Neutrophil (primary cell): ENCODE data around the gene YWHAQ.
"Not testable (repeated sequence)": the region's sequence is repeated elsewhere in the genome, so short reads cannot be mapped to it uniquely, and the experiment has no call there.

Experiments
- H3K27ac ChIP-seq: fragments of 200-600 bp; sonication (generic); 2 replicates; pipeline ENCODE4 v1.5.1; 2016; ENCODE audit warnings: mild to moderate bottlenecking, moderate library complexity
- H3K27me3 ChIP-seq: fragments of 200-600 bp; sonication (generic); 2 replicates; pipeline ENCODE4 v1.6.0; 2016; ENCODE audit warnings: mild to moderate bottlenecking
- H3K36me3 ChIP-seq: fragments of 200-600 bp; sonication (generic); 2 replicates; pipeline ENCODE4 v1.5.1; 2017
- H3K4me1 ChIP-seq, 2 experiments: fragments of 200-600 bp in 1 of 2; sonication (generic) in 1 of 2; 1 replicate in 1 of 2; 2 replicates in 1 of 2; pipeline versions ENCODE4 v1.5.1 to v1.6.1; 2013 to 2016; ENCODE audit warnings: low read depth in 1 of 2, low read length in 1 of 2, mild to moderate bottlenecking in 1 of 2, moderate library complexity in 1 of 2; ENCODE audit not compliant: control insufficient read depth in 1 of 2, insufficient read depth in 1 of 2
- H3K4me3 ChIP-seq, 2 experiments: fragments of 200-600 bp in 1 of 2; sonication (generic) in 1 of 2; 1 replicate in 1 of 2; 2 replicates in 1 of 2; pipeline ENCODE4 v1.5.1; 2013 to 2016; ENCODE audit warnings: low read depth in 1 of 2, low read length in 1 of 2, mild to moderate bottlenecking in 1 of 2, moderate library complexity in 1 of 2
- H3K9me3 ChIP-seq: fragments of 200-600 bp; sonication (generic); 2 replicates; pipeline ENCODE4 v1.5.1; 2016
- TF ChIP-seq, protein P1 (sequence below): fragments of 200-600 bp; sonication (generic); IDR thresholded peaks from 2 replicates; pipeline ENCODE4 v1.5.1; 2016; ENCODE audit warnings: antibody characterized with exemption

YWHAQ gene

DNA sequence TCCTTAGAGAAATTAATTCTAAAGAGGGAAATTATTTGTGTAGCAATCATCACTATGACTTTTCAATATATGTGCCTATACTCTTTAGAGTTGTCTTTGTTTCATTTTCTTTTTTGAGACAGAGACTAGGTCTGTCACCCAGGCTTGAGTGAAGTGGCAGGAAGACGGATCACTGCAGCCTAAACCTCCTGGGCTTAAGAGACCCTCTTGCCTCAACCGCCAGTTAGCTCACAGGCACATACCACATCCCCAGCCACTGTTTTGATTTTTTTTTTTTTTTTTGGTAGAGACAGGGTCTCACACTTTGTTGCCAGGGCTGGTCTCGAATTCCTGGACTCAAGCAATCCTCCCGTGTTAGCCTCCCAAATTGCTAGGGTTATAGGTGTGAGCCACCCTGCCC lies 12.4 kb downstream of the YWHAQ start:
- no peaks in the 10 kb centered on the region for H3K36me3 ChIP-seq
- H3K4me3 ChIP-seq, result no peak overlapping the region
- H3K9me3 ChIP-seq, result no peaks in the 10 kb centered on the region
- no peaks in the 10 kb centered on the region for H3K4me1 ChIP-seq
- no peak overlapping the region for H3K27ac ChIP-seq
- H3K27me3 ChIP-seq, result no peaks in the 10 kb centered on the region
- TF ChIP-seq, protein P1, sequence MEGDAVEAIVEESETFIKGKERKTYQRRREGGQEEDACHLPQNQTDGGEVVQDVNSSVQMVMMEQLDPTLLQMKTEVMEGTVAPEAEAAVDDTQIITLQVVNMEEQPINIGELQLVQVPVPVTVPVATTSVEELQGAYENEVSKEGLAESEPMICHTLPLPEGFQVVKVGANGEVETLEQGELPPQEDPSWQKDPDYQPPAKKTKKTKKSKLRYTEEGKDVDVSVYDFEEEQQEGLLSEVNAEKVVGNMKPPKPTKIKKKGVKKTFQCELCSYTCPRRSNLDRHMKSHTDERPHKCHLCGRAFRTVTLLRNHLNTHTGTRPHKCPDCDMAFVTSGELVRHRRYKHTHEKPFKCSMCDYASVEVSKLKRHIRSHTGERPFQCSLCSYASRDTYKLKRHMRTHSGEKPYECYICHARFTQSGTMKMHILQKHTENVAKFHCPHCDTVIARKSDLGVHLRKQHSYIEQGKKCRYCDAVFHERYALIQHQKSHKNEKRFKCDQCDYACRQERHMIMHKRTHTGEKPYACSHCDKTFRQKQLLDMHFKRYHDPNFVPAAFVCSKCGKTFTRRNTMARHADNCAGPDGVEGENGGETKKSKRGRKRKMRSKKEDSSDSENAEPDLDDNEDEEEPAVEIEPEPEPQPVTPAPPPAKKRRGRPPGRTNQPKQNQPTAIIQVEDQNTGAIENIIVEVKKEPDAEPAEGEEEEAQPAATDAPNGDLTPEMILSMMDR, result no peak

DNA sequence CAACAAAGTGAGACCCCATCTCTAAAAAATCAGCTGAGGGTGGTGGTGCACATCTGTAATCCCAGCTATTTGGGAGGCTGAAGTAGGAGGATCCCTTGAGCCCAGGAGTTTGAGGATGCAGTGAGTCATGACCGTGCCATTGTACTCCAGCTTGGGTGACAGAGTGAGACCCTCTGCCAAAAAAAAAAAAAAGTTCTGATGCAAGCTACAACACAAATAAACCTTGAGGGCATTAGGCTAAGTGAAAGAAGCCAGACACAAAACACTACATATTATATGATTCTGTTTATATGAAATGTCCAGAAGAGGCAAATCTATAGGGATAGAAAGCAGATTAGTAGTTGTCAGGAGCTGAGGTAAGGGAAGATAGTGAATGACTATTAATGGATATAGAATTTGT lies 13.0 kb downstream of the YWHAQ start:
- Histone ChIP-seq H3K4me3 (no peak overlapping the region), H3K4me1 (no peaks in the 10 kb centered on the region), H3K9me3 (no peaks in the 10 kb centered on the region), H3K27me3 (no peaks in the 10 kb centered on the region), H3K27ac (no peak overlapping the region), H3K36me3 (no peaks in the 10 kb centered on the region)
- TF ChIP-seq, protein P1, result no peak

DNA sequence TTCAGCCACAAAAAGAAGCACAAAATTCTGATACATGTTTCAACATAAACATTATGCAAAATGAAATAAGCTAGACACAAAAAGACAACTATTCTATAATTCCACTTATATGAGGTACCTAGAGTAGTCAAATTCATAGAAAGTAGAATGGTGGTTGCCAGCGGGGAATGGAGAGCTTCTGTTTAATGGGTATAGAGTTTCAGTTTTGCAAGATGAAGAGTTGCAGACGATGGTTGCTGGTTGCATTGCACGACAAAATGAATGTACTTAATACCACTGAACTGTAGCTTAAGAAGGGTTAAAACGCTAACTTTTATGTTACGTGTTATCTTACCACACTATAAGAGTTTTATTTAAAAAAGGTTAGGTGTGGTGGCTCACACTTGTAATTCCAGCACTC lies 13.5 kb downstream of the YWHAQ start:
- no peaks in the 10 kb centered on the region for H3K36me3 ChIP-seq
- no peaks in the 10 kb centered on the region for H3K27me3 ChIP-seq
- no peak overlapping the region for H3K4me3 ChIP-seq
- H3K27ac ChIP-seq, result no peak overlapping the region
- H3K4me1 ChIP-seq, result no peaks in the 10 kb centered on the region
- H3K9me3 ChIP-seq, result no peaks in the 10 kb centered on the region
- TF ChIP-seq, protein P1, result no peak

DNA sequence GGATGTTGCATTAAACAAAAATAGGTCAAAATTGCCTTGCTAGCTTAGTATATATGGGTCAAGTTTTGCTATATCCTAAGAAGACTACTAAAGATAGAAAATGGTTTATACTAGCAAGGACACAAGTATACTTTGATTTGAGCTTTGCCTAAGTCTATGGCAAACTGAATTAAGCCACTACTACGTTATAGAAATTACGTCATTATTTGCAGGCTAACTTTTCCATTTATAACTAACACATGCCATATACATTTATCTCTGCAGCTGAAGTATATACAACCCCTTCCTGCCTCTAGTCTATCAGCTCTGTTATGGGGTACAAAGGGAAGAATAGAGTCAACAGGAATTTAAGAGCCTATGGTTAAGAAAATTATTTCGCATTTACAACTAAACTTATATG lies 16.2 kb downstream of the YWHAQ start:
- H3K4me3 ChIP-seq, result no peak overlapping the region
- no peaks in the 10 kb centered on the region for H3K27me3 ChIP-seq
- H3K9me3 ChIP-seq, result no peaks in the 10 kb centered on the region
- no peak overlapping the region for H3K27ac ChIP-seq
- H3K4me1 ChIP-seq, result no peaks in the 10 kb centered on the region
- H3K36me3 ChIP-seq, result no peaks in the 10 kb centered on the region
- TF ChIP-seq, protein P1, result no peak

DNA sequence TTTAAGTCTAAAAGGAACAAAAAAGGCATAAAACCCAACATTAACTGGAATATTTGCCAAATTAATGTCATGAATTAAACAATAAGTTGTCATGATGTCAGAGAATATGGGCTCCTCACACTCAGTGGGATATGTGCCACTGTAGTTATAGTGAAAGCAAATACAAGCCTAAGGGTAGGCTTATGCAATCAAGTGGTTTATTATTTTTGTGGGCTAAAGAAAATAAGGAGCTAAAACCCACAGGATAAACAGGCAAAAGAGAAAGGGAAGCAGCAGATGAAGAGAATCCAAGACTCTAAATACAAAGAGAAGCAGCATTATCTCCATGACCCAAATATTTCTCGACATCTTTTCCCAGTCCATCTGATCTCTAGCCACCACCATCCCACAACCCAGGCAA lies 17.5 kb downstream of the YWHAQ start:
- H3K27ac ChIP-seq, result no peak overlapping the region
- TF ChIP-seq, protein P1, result no peak
- H3K9me3 ChIP-seq, result no peaks in the 10 kb centered on the region
- H3K27me3 ChIP-seq, result no peaks in the 10 kb centered on the region
- H3K4me3 ChIP-seq, result no peak overlapping the region
- no peaks in the 10 kb centered on the region for H3K36me3 ChIP-seq
- peaks cover 3% of the 10 kb centered on the region in 2 experiments for H3K4me1 ChIP-seq

DNA sequence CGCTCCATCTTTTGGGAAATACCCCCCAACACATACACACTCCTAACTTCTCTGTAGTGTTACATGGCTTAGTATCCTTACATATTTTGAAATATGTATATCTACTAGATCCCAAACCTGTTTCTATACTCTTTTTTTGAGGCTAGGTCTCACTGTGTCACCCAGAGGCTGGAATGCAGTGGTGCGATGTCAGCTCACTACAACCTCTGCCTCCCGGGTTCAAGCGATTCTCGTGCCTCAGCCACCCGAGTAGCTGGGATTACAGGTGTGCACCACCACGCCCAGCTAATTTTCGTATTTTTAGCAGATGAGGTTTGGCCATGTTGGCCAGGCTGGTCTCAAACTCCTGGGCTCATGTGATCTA lies 19.3 kb downstream of the YWHAQ start:
- H3K9me3 ChIP-seq, H3K4me3 ChIP-seq, H3K27ac ChIP-seq, H3K27me3 ChIP-seq, H3K36me3 ChIP-seq: not testable (repeated sequence)
- peaks cover 10 to 11% of the 10 kb centered on the region in 2 experiments for H3K4me1 ChIP-seq
